ENCODE measurements around the gene ACTR10.

The ACTR10 gene

GRCh38 chr14:58278177-58278576 lies 78.2 kb downstream of the ACTR10 start:
- no peaks in the 10 kb centered on the region for H3K27me3 ChIP-seq (ENCODE audit: insufficient read depth, low read length)
- no peaks in the 10 kb centered on the region for H3K9me3 ChIP-seq (ENCODE audit: insufficient read depth, low read depth, low read length)
- H4K8ac ChIP-seq (ENCODE audit: low read depth, low read length), result no peak overlapping the region
- no peak overlapping the region for H3K4me3 ChIP-seq (ENCODE audit: low read depth, low read length)
- H3K4me2 ChIP-seq (ENCODE audit: low read length), result no peak overlapping the region
- no peaks in the 10 kb centered on the region for H3K79me2 ChIP-seq (ENCODE audit: control insufficient read depth, insufficient read depth, low read length, poor library complexity)
- H2AK5ac ChIP-seq (ENCODE audit: low read length), result no peak overlapping the region
- H2BK12ac ChIP-seq (ENCODE audit: low read length), result no peak overlapping the region
- no peak overlapping the region for H3K14ac ChIP-seq (ENCODE audit: low read length)
- no peak overlapping the region for H2BK120ac ChIP-seq (ENCODE audit: insufficient read depth, low read length, poor library complexity)
- H3K36me3 ChIP-seq (ENCODE audit: control insufficient read depth in 1 of 2, insufficient read depth in 2 of 2, low read length in 2 of 2), result peaks cover 14 to 15% of the 10 kb centered on the region in 2 experiments
- H3K27ac ChIP-seq (ENCODE audit: low read depth, low read length), result no peak overlapping the region
- no peak for DNase-seq
- H3K23ac ChIP-seq (ENCODE audit: low read length), result no peak overlapping the region
- H4K91ac ChIP-seq (ENCODE audit: low read depth, low read length), result no peak overlapping the region
- no peak overlapping the region for H2AFZ ChIP-seq (ENCODE audit: insufficient read depth, low read length, poor library complexity)
- no peak overlapping the region for H3K9ac ChIP-seq (ENCODE audit: low read length)
- WGBS (ENCODE audit: extremely low coverage, insufficient coverage, insufficient read length), result no CpG with 5 or more reads among the region's 8 CpGs
- no peaks in the 10 kb centered on the region for H3K79me1 ChIP-seq (ENCODE audit: low read length)
- no peak overlapping the region for H3K18ac ChIP-seq (ENCODE audit: low read length)
- no peak overlapping the region for H3K4ac ChIP-seq (ENCODE audit: low read depth, low read length)
- H3K4me1 ChIP-seq (ENCODE audit: control insufficient read depth in 1 of 2, insufficient read depth in 2 of 2, low read length in 2 of 2), result no peaks in the 10 kb centered on the region
- no peak overlapping the region for H4K12ac ChIP-seq (ENCODE audit: low read depth, low read length)
- H2BK5ac ChIP-seq (ENCODE audit: low read depth, low read length, poor library complexity), result no peak overlapping the region

- no peak overlapping the region for H3K27ac ChIP-seq (ENCODE audit: low read depth, low read length)
- H3K36me3 ChIP-seq (ENCODE audit: control insufficient read depth in 1 of 2, insufficient read depth in 2 of 2, low read length in 2 of 2), result peaks cover 15 to 16% of the 10 kb centered on the region in 2 experiments
- no peak overlapping the region for H4K12ac ChIP-seq (ENCODE audit: low read depth, low read length)
- H3K79me2 ChIP-seq (ENCODE audit: control insufficient read depth, insufficient read depth, low read length, poor library complexity), result no peaks in the 10 kb centered on the region
- no peak overlapping the region for H2AK5ac ChIP-seq (ENCODE audit: low read length)
- WGBS (ENCODE audit: extremely low coverage, insufficient coverage, insufficient read length), result no CpG with 5 or more reads among the region's 4 CpGs
- no peak overlapping the region for H3K4me2 ChIP-seq (ENCODE audit: low read length)
- H3K79me1 ChIP-seq (ENCODE audit: low read length), result no peaks in the 10 kb centered on the region
- no peaks in the 10 kb centered on the region for H3K9me3 ChIP-seq (ENCODE audit: insufficient read depth, low read depth, low read length)
- H3K18ac ChIP-seq (ENCODE audit: low read length), result no peak overlapping the region
- no peak overlapping the region for H2BK12ac ChIP-seq (ENCODE audit: low read length)
- no peak overlapping the region for H3K9ac ChIP-seq (ENCODE audit: low read length)
- H3K4me3 ChIP-seq (ENCODE audit: low read depth, low read length), result no peak overlapping the region
- DNase-seq, result peak; percentile 10 to 39
- H3K23ac ChIP-seq (ENCODE audit: low read length), result no peak overlapping the region
- H2BK5ac ChIP-seq (ENCODE audit: low read depth, low read length, poor library complexity), result no peak overlapping the region
- no peaks in the 10 kb centered on the region for H3K4me1 ChIP-seq (ENCODE audit: control insufficient read depth in 1 of 2, insufficient read depth in 2 of 2, low read length in 2 of 2)
- H2AFZ ChIP-seq (ENCODE audit: insufficient read depth, low read length, poor library complexity), result no peak overlapping the region
- no peak overlapping the region for H2BK120ac ChIP-seq (ENCODE audit: insufficient read depth, low read length, poor library complexity)
- no peaks in the 10 kb centered on the region for H3K27me3 ChIP-seq (ENCODE audit: insufficient read depth, low read length)
- H4K91ac ChIP-seq (ENCODE audit: low read depth, low read length), result no peak overlapping the region
- no peak overlapping the region for H3K4ac ChIP-seq (ENCODE audit: low read depth, low read length)
- H4K8ac ChIP-seq (ENCODE audit: low read depth, low read length), result no peak overlapping the region
- H3K14ac ChIP-seq (ENCODE audit: low read length), result no peak overlapping the region
Measured at GRCh38 chr14:58280954-58281787, 81.2 kb downstream of the ACTR10 start.

- Histone ChIP-seq H3K4me2 (ENCODE audit: low read length) (no peak overlapping the region), H2AFZ (ENCODE audit: insufficient read depth, low read length, poor library complexity) (no peak overlapping the region), H3K4ac (ENCODE audit: low read depth, low read length) (peak overlapping the region; percentile 62), H3K36me3 (ENCODE audit: control insufficient read depth in 1 of 2, insufficient read depth in 2 of 2, low read length in 2 of 2) (peaks cover 21% of the 10 kb centered on the region in 2 experiments), H2AK5ac (ENCODE audit: low read length) (no peak overlapping the region), H2BK12ac (ENCODE audit: low read length) (no peak overlapping the region), H3K9me3 (ENCODE audit: insufficient read depth, low read depth, low read length) (no peaks in the 10 kb centered on the region), H3K18ac (ENCODE audit: low read length) (no peak overlapping the region), H3K27me3 (ENCODE audit: insufficient read depth, low read length) (no peaks in the 10 kb centered on the region), H3K14ac (ENCODE audit: low read length) (no peak overlapping the region), H4K12ac (ENCODE audit: low read depth, low read length) (no peak overlapping the region), H3K4me3 (ENCODE audit: low read depth, low read length) (no peak overlapping the region), H3K79me1 (ENCODE audit: low read length) (no peaks in the 10 kb centered on the region), H2BK120ac (ENCODE audit: insufficient read depth, low read length, poor library complexity) (no peak overlapping the region), H2BK5ac (ENCODE audit: low read depth, low read length, poor library complexity) (no peak overlapping the region), H4K8ac (ENCODE audit: low read depth, low read length) (no peak overlapping the region), H4K91ac (ENCODE audit: low read depth, low read length) (no peak overlapping the region), H3K23ac (ENCODE audit: low read length) (no peak overlapping the region), H3K79me2 (ENCODE audit: control insufficient read depth, insufficient read depth, low read length, poor library complexity) (no peaks in the 10 kb centered on the region), H3K27ac (ENCODE audit: low read depth, low read length) (no peak overlapping the region), H3K9ac (ENCODE audit: low read length) (no peak overlapping the region), H3K4me1 (ENCODE audit: control insufficient read depth in 1 of 2, insufficient read depth in 2 of 2, low read length in 2 of 2) (no peaks in the 10 kb centered on the region)
- no peak for DNase-seq
- no CpG with 5 or more reads among the region's 3 CpGs for WGBS (ENCODE audit: extremely low coverage, insufficient coverage, insufficient read length)
Measured at GRCh38 chr14:58281969-58282368, 82.0 kb downstream of the ACTR10 start.

- H4K8ac ChIP-seq (ENCODE audit: low read depth, low read length), result no peak overlapping the region
- DNase-seq, result no peak
- no peak overlapping the region for H3K14ac ChIP-seq (ENCODE audit: low read length)
- H3K9me3 ChIP-seq (ENCODE audit: insufficient read depth, low read depth, low read length), result no peaks in the 10 kb centered on the region
- WGBS (ENCODE audit: extremely low coverage, insufficient coverage, insufficient read length), result no CpG with 5 or more reads among the region's 4 CpGs
- H4K91ac ChIP-seq (ENCODE audit: low read depth, low read length), result no peak overlapping the region
- H3K79me1 ChIP-seq (ENCODE audit: low read length), result no peaks in the 10 kb centered on the region
- H3K79me2 ChIP-seq (ENCODE audit: control insufficient read depth, insufficient read depth, low read length, poor library complexity), result no peaks in the 10 kb centered on the region
- no peak overlapping the region for H2BK12ac ChIP-seq (ENCODE audit: low read length)
- H2BK5ac ChIP-seq (ENCODE audit: low read depth, low read length, poor library complexity), result no peak overlapping the region
- H2AFZ ChIP-seq (ENCODE audit: insufficient read depth, low read length, poor library complexity), result no peak overlapping the region
- H3K4me3 ChIP-seq (ENCODE audit: low read depth, low read length), result no peak overlapping the region
- no peak overlapping the region for H2BK120ac ChIP-seq (ENCODE audit: insufficient read depth, low read length, poor library complexity)
- no peak overlapping the region for H3K18ac ChIP-seq (ENCODE audit: low read length)
- no peak overlapping the region for H3K27ac ChIP-seq (ENCODE audit: low read depth, low read length)
- no peak overlapping the region for H2AK5ac ChIP-seq (ENCODE audit: low read length)
- H3K23ac ChIP-seq (ENCODE audit: low read length), result no peak overlapping the region
- H3K4me2 ChIP-seq (ENCODE audit: low read length), result no peak overlapping the region
- no peak overlapping the region for H3K9ac ChIP-seq (ENCODE audit: low read length)
- H3K27me3 ChIP-seq (ENCODE audit: insufficient read depth, low read length), result no peaks in the 10 kb centered on the region
- H3K36me3 ChIP-seq (ENCODE audit: control insufficient read depth in 1 of 2, insufficient read depth in 2 of 2, low read length in 2 of 2), result peaks cover 13 to 14% of the 10 kb centered on the region in 2 experiments
- no peaks in the 10 kb centered on the region for H3K4me1 ChIP-seq (ENCODE audit: control insufficient read depth in 1 of 2, insufficient read depth in 2 of 2, low read length in 2 of 2)
- H3K4ac ChIP-seq (ENCODE audit: low read depth, low read length), result no peak overlapping the region
- no peak overlapping the region for H4K12ac ChIP-seq (ENCODE audit: low read depth, low read length)
Measured at GRCh38 chr14:58282925-58283593, 83.1 kb downstream of the ACTR10 start.
